Mesenchymal stem cell (in vitro differentiated cells and primary cell): ENCODE measurements around the gene RBMS3.

Experiments
- DNase-seq: peaks from one replicate; pipeline ENCODE4 v3.0.0-alpha.2; 2013
- H2AFZ ChIP-seq: one replicate; pipeline ENCODE4 v1.6.1; 2013; ENCODE audit warnings: low read depth, mild to moderate bottlenecking, control low read depth, inconsistent platforms, low read length, moderate library complexity
- H2AK5ac ChIP-seq: 2 replicates; pipeline ENCODE4 v1.6.1; 2013; ENCODE audit warnings: low read length, moderate library complexity, mild to moderate bottlenecking, inconsistent platforms; ENCODE audit not compliant: severe bottlenecking
- H2BK120ac ChIP-seq: one replicate; pipeline ENCODE4 v1.6.1; 2013; ENCODE audit warnings: low read depth, mild to moderate bottlenecking, inconsistent platforms, low read length, moderate library complexity
- H2BK12ac ChIP-seq, 2 experiments: one replicate each; pipeline ENCODE4 v1.6.1; 2013; ENCODE audit warnings: inconsistent platforms in 2 of 2, low read length in 2 of 2, mild to moderate bottlenecking in 2 of 2, moderate library complexity in 2 of 2, control low read depth in 1 of 2
- H2BK15ac ChIP-seq: one replicate; pipeline ENCODE4 v1.6.1; 2013; ENCODE audit warnings: mild to moderate bottlenecking, low read depth, inconsistent platforms; ENCODE audit not compliant: poor library complexity, severe bottlenecking
- H2BK5ac ChIP-seq: 2 replicates; pipeline ENCODE4 v1.6.1; 2013; ENCODE audit warnings: low read depth, mild to moderate bottlenecking, low read length, control low read depth, inconsistent platforms; ENCODE audit not compliant: poor library complexity, severe bottlenecking
- H3K14ac ChIP-seq, 2 experiments: one replicate each; pipeline ENCODE4 v1.6.1; 2013; ENCODE audit warnings: inconsistent platforms in 2 of 2, low read length in 2 of 2, control low read depth in 1 of 2, mild to moderate bottlenecking in 1 of 2, moderate library complexity in 1 of 2
- H3K18ac ChIP-seq, 2 experiments: one replicate each; pipeline ENCODE4 v1.6.1; 2013; ENCODE audit warnings: inconsistent platforms in 2 of 2, low read length in 2 of 2, control low read depth in 1 of 2, low read depth in 1 of 2, mild to moderate bottlenecking in 1 of 2
- H3K23ac ChIP-seq, 2 experiments: one replicate each; pipeline ENCODE4 v1.6.1; 2013; ENCODE audit warnings: inconsistent platforms in 2 of 2, low read length in 2 of 2, mild to moderate bottlenecking in 2 of 2, moderate library complexity in 2 of 2, control low read depth in 1 of 2
- H3K27ac ChIP-seq: 2 replicates; pipeline ENCODE4 v1.5.1; 2013; ENCODE audit warnings: mild to moderate bottlenecking, moderate library complexity, low read length, control low read depth, inconsistent platforms; ENCODE audit not compliant: poor library complexity, severe bottlenecking
- H3K27me3 ChIP-seq, 2 experiments: 2 replicates each; pipeline versions ENCODE4 v1.6.1 to v1.7.0; 2013; ENCODE audit warnings: low read length in 2 of 2, mild to moderate bottlenecking in 2 of 2, moderate library complexity in 2 of 2, control low read depth in 1 of 2, inconsistent platforms in 1 of 2; ENCODE audit not compliant: control insufficient read depth in 1 of 2, insufficient read depth in 1 of 2
- H3K36me3 ChIP-seq, 2 experiments: 2 replicates each; pipeline versions ENCODE4 v1.6.1 to v1.7.0; 2013; ENCODE audit warnings: low read length in 2 of 2, control low read depth in 1 of 2, inconsistent platforms in 1 of 2, low read depth in 1 of 2, mild to moderate bottlenecking in 1 of 2; ENCODE audit not compliant: insufficient read depth in 2 of 2, control insufficient read depth in 1 of 2
- H3K4ac ChIP-seq, 2 experiments: one replicate each; pipeline ENCODE4 v1.6.1; 2013; ENCODE audit warnings: inconsistent platforms in 2 of 2, low read length in 2 of 2, mild to moderate bottlenecking in 2 of 2, moderate library complexity in 2 of 2, control low read depth in 1 of 2, low read depth in 1 of 2
- H3K4me1 ChIP-seq: 2 replicates; pipeline ENCODE4 v1.6.1; 2013; ENCODE audit warnings: low read depth, low read length, control low read depth; ENCODE audit not compliant: control insufficient read depth, insufficient read depth
- H3K4me2 ChIP-seq: 2 replicates; pipeline ENCODE4 v1.6.1; 2013; ENCODE audit warnings: low read length, mild to moderate bottlenecking, inconsistent platforms; ENCODE audit not compliant: poor library complexity, severe bottlenecking
- H3K4me3 ChIP-seq, 2 experiments: 2 replicates each; pipeline versions ENCODE4 v1.5.1 to v1.7.0; 2013; ENCODE audit warnings: low read length in 2 of 2, mild to moderate bottlenecking in 2 of 2, control low read depth in 1 of 2, low read depth in 1 of 2; ENCODE audit not compliant: insufficient read depth in 1 of 2
- H3K79me1 ChIP-seq: replicated peaks from 2 replicates; pipeline ENCODE4 v1.6.1; 2013; ENCODE audit warnings: mild to moderate bottlenecking, control low read depth, low read length, inconsistent platforms; ENCODE audit not compliant: poor library complexity, severe bottlenecking
- H3K9ac ChIP-seq: 2 replicates; pipeline ENCODE4 v1.7.0; 2013; ENCODE audit warnings: mild to moderate bottlenecking, low read length, moderate library complexity
- H3K9me3 ChIP-seq: 2 replicates; pipeline ENCODE4 v1.7.0; 2013; ENCODE audit warnings: mild to moderate bottlenecking, low read length; ENCODE audit not compliant: control insufficient read depth
- H4K8ac ChIP-seq: one replicate; pipeline ENCODE4 v1.6.1; 2013; ENCODE audit warnings: inconsistent platforms, mild to moderate bottlenecking, low read length, moderate library complexity
- H4K91ac ChIP-seq: one replicate; pipeline ENCODE4 v1.6.1; 2013; ENCODE audit warnings: mild to moderate bottlenecking, low read length, inconsistent platforms
- WGBS: methylation state at CpG from one replicate; pipeline ENCODE4 v1.1.7; 2013; ENCODE audit warnings: mixed read lengths; 5-methylcytosine and 5-hydroxymethylcytosine counted together

Gene RBMS3

GRCh38 chr3:29452934-29453283, 172.0 kb downstream of the RBMS3 start:
- H3K4me3 ChIP-seq: no peak overlapping the region
- H3K18ac ChIP-seq: no peak overlapping the region
- H3K9ac ChIP-seq: no peak overlapping the region
- no peak overlapping the region for H3K14ac ChIP-seq
- no peak overlapping the region for H2BK5ac ChIP-seq
- WGBS: no CpG with 5 or more reads among the region's 2 CpGs
- H2BK120ac ChIP-seq: no peak overlapping the region
- H3K4me1 ChIP-seq: peaks cover 6% of the 10 kb centered on the region
- H2BK15ac ChIP-seq: no peak overlapping the region
- no peak overlapping the region for H3K4ac ChIP-seq
- H3K79me1 ChIP-seq: peaks cover 25% of the 10 kb centered on the region
- H3K23ac ChIP-seq: no peak overlapping the region
- H4K91ac ChIP-seq: no peak overlapping the region
- H3K9me3 ChIP-seq: no peaks in the 10 kb centered on the region
- DNase-seq: no peak
- H3K27ac ChIP-seq: no peak overlapping the region
- no peaks in the 10 kb centered on the region for H3K27me3 ChIP-seq
- no peak overlapping the region for H2BK12ac ChIP-seq
- no peak overlapping the region for H2AK5ac ChIP-seq
- H3K4me2 ChIP-seq: no peak overlapping the region
- peaks cover 6 to 12% of the 10 kb centered on the region in 2 experiments for H3K36me3 ChIP-seq
- H2AFZ ChIP-seq: no peak overlapping the region
- H4K8ac ChIP-seq: no peak overlapping the region

DNA sequence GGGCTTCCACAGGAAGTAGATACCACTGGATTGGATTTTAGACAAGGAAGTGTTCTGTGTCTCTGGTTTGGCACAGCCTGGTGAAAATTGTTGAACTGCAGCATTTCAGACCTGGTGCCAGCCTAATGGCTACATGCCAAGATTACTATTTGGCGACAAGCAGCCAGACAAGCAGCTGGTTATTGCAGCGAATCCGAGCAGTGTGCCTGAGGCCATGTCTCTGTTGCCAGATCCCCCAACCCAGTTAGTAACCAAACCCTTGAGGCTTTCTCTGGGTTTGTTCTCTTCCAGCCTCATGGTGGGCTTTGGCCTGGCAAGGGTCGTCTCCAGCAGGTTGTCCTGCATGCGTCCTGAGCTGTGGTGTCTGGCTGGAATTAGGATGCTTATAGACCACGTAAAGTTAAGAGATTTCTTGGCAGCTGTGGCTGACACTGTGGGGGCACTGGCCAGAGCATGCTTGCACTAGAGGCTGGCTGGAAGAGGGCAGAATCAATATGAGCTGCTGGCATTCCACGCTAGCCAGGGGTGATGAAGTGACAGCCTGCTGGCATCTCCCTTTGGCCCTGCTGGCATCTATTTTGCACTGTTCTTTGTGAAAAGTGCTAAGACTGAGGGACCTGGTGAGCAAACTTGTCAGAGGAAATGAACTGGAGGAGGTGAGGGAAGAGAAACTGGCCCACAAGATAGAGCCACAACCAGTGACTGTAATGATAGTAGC, 172.6 kb downstream of the RBMS3 start:
- Histone ChIP-seq H2BK120ac (no peak overlapping the region), H2AK5ac (no peak overlapping the region), H3K4me2 (no peak overlapping the region), H3K9ac (no peak overlapping the region), H3K14ac (no peak overlapping the region), H3K18ac (peak overlapping the region; percentile 38 to 41), H4K91ac (peak overlapping the region; percentile 82), H3K4me3 (no peak overlapping the region), H2BK12ac (peak overlapping the region in 1 of 2 experiments; percentile 71), H3K79me1 (peaks cover 24% of the 10 kb centered on the region), H4K8ac (peak overlapping the region; percentile 35), H3K4me1 (peaks cover 6% of the 10 kb centered on the region), H3K9me3 (no peaks in the 10 kb centered on the region), H3K27me3 (no peaks in the 10 kb centered on the region), H3K36me3 (peaks cover 6 to 7% of the 10 kb centered on the region in 2 experiments), H2BK15ac (no peak overlapping the region), H3K4ac (peak overlapping the region; percentile 21 to 35), H3K23ac (peak overlapping the region in 1 of 2 experiments; percentile 63), H3K27ac (no peak overlapping the region), H2AFZ (no peak overlapping the region), H2BK5ac (no peak overlapping the region)
- no peak for DNase-seq
- 98% methylated on average over 7 of the region's 7 CpGs for WGBS

DNA sequence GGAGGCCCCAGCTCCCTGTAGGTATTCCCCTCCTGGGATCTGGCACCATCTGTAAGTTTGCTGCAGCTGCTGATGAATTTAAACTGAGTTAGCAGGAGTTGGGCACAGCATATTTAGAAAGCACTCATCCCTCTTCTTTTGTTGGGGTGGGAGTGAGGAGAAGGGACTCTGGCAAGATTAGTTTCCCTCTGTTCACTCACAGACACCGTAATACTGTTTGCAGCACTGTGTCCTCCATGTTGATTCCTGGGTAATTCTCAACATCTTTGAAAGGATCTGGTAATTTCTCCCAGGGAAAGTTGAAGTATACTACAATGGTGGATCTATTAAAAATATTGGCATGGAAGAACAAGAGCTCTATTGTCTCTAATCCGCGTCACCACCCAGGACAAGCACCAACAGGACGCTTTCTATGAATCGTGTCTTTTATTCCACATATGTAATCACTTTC, 173.3 kb downstream of the RBMS3 start:
- Histone ChIP-seq H3K23ac (no peak overlapping the region), H3K4me3 (no peak overlapping the region), H3K79me1 (peaks cover 22% of the 10 kb centered on the region), H3K27me3 (no peaks in the 10 kb centered on the region), H3K4ac (no peak overlapping the region), H4K91ac (no peak overlapping the region), H2BK12ac (no peak overlapping the region), H3K36me3 (peaks cover 6 to 7% of the 10 kb centered on the region in 2 experiments), H4K8ac (no peak overlapping the region), H2BK120ac (no peak overlapping the region), H2AK5ac (no peak overlapping the region), H3K18ac (no peak overlapping the region), H3K4me2 (no peak overlapping the region), H3K4me1 (peaks cover 6% of the 10 kb centered on the region), H3K14ac (no peak overlapping the region), H2BK15ac (no peak overlapping the region), H2AFZ (no peak overlapping the region), H2BK5ac (no peak overlapping the region), H3K9ac (no peak overlapping the region), H3K9me3 (no peaks in the 10 kb centered on the region), H3K27ac (no peak overlapping the region)
- WGBS: 100% methylated on average over 3 of the region's 5 CpGs
- no peak for DNase-seq

DNA sequence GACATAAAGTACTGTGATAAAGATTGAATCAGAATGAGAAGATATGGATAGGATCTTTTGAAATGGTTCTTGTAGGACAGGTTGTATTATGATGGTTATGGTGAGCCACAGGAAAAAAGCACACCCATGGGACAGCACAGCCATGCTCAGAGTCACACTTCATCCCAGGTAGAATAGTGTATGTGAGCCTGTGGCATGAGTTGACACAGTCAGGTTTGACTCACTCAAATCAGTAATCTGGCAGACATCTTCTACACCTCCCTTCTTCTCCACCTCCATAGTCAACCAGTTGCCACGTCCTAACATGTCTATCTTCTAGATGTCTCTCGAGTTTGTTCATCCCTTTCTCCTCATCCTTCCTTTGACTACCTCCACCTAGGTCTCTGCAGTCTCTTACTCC, 176.0 kb downstream of the RBMS3 start:
- Histone ChIP-seq H3K4me3 (no peak overlapping the region), H2AK5ac (no peak overlapping the region), H3K14ac (no peak overlapping the region), H3K9ac (no peak overlapping the region), H3K79me1 (peaks cover 18% of the 10 kb centered on the region), H4K91ac (no peak overlapping the region), H3K4me1 (peaks cover 6% of the 10 kb centered on the region), H3K4me2 (no peak overlapping the region), H3K18ac (no peak overlapping the region), H2BK120ac (no peak overlapping the region), H2BK5ac (no peak overlapping the region), H3K23ac (no peak overlapping the region), H3K9me3 (no peaks in the 10 kb centered on the region), H4K8ac (no peak overlapping the region), H3K4ac (no peak overlapping the region), H3K27me3 (no peaks in the 10 kb centered on the region), H3K27ac (no peak overlapping the region), H2BK12ac (no peak overlapping the region), H3K36me3 (peaks cover 6 to 9% of the 10 kb centered on the region in 2 experiments), H2BK15ac (no peak overlapping the region), H2AFZ (no peak overlapping the region)
- DNase-seq: no peak
- 97% methylated on average over 2 of the region's 2 CpGs for WGBS
